GM23338 (cell line): ENCODE data around the gene SLAMF8. TPM values are rescaled to one million over a fixed set of nuclear protein-coding genes. Genes with fewer than 3 reads are reported as not detected.

ENCODE experiments used
- ATAC-seq: fragments of 200-7000 bp; cut with Tn5 transposase; 3 replicates; pipeline ENCODE4 v1.9.1; 2020
- DNase-seq: peaks from one replicate; pipeline ENCODE4 v3.0.0-alpha.2; 2015; ENCODE audit warnings: low spot score
- H2AFZ ChIP-seq: fragments of 200-600 bp; sonication (generic); 2 replicates; pipeline ENCODE4 v1.8.0; 2016; ENCODE audit warnings: antibody characterized with exemption, mild to moderate bottlenecking, moderate library complexity
- H3F3A ChIP-seq: fragments of 200-600 bp; sonication (generic); replicated peaks from 2 replicates; pipeline ENCODE4 v1.8.0; 2017; ENCODE audit warnings: antibody characterized with exemption, mixed run types, low read depth
- H3K27ac ChIP-seq: fragments of 200-600 bp; sonication (generic); 2 replicates; pipeline ENCODE4 v1.6.1; 2016; ENCODE audit warnings: low read depth
- H3K27me3 ChIP-seq: fragments of 200-600 bp; sonication (generic); 2 replicates; pipeline ENCODE4 v1.8.0; 2016; ENCODE audit warnings: mild to moderate bottlenecking, mixed run types, moderate library complexity; ENCODE audit not compliant: insufficient read depth
- H3K36me3 ChIP-seq: fragments of 200-600 bp; sonication (generic); 2 replicates; pipeline ENCODE4 v1.8.0; 2016; ENCODE audit warnings: mild to moderate bottlenecking; ENCODE audit not compliant: insufficient read depth
- H3K4me1 ChIP-seq: fragments of 200-600 bp; sonication (generic); 2 replicates; pipeline ENCODE4 v1.8.0; 2016; ENCODE audit warnings: mild to moderate bottlenecking, moderate library complexity; ENCODE audit not compliant: insufficient read depth
- H3K4me2 ChIP-seq: fragments of 200-600 bp; sonication (generic); 2 replicates; pipeline ENCODE4 v1.7.1; 2017; ENCODE audit warnings: mixed run types
- H3K4me3 ChIP-seq: fragments of 200-600 bp; sonication (generic); 2 replicates; pipeline ENCODE4 v1.6.1; 2016; ENCODE audit warnings: mixed run types
- H3K79me2 ChIP-seq: fragments of 200-600 bp; sonication (generic); replicated peaks from 2 replicates; pipeline ENCODE4 v1.8.0; 2017; ENCODE audit warnings: mild to moderate bottlenecking; ENCODE audit not compliant: insufficient read depth
- H3K9me2 ChIP-seq: fragments of 200-600 bp; sonication (generic); 2 replicates; pipeline ENCODE4 v1.8.0; 2017; ENCODE audit not compliant: insufficient read depth
- H4K20me1 ChIP-seq: fragments of 200-600 bp; sonication (generic); replicated peaks from 2 replicates; pipeline ENCODE4 v1.8.0; 2017; ENCODE audit warnings: mild to moderate bottlenecking; ENCODE audit not compliant: insufficient read depth
- H3K27ac Mint-ChIP-seq: 2 replicates; pipeline ENCODE4 v1.8.0; 2020; ENCODE audit warnings: inconsistent platforms, mild to moderate bottlenecking, moderate library complexity, mixed read lengths
- H3K27me3 Mint-ChIP-seq: 3 replicates; pipeline ENCODE4 v1.8.0; 2022; ENCODE audit warnings: low read depth, mild to moderate bottlenecking, moderate library complexity, mixed read lengths, inconsistent platforms; ENCODE audit not compliant: insufficient read depth, poor library complexity
- H3K36me3 Mint-ChIP-seq: 3 replicates; pipeline ENCODE4 v1.8.0; 2021; ENCODE audit warnings: low read depth, mild to moderate bottlenecking, inconsistent platforms, moderate library complexity, mixed read lengths
- H3K4me1 Mint-ChIP-seq: 3 replicates; pipeline ENCODE4 v1.8.0; 2020; ENCODE audit warnings: mild to moderate bottlenecking, inconsistent platforms, mixed read lengths
- H3K4me3 Mint-ChIP-seq: 3 replicates; pipeline ENCODE4 v1.8.0; 2021; ENCODE audit warnings: moderate library complexity, mild to moderate bottlenecking, inconsistent platforms, mixed read lengths
- H3K9me3 Mint-ChIP-seq: 3 replicates; pipeline ENCODE4 v1.8.0; 2020; ENCODE audit warnings: moderate library complexity, mild to moderate bottlenecking, inconsistent platforms, mixed read lengths
- CREB1 ChIP-seq: fragments of 250-450 bp; sonication (Bioruptor Pico); IDR thresholded peaks from 2 replicates; pipeline ENCODE4 v1.5.0; 2020; ENCODE audit warnings: low read depth, mild to moderate bottlenecking, moderate library complexity
- EZH2 ChIP-seq: fragments of 200-600 bp; sonication (generic); IDR thresholded peaks from one replicate; pipeline ENCODE4 v1.8.0; 2017; ENCODE audit warnings: antibody characterized with exemption, mild to moderate bottlenecking, low read depth; ENCODE audit not compliant: unreplicated experiment
- JUNB ChIP-seq: IDR thresholded peaks from one replicate; pipeline ENCODE4 v1.6.1; 2016; ENCODE audit warnings: antibody characterized with exemption; ENCODE audit not compliant: unreplicated experiment
- NANOG ChIP-seq: IDR thresholded peaks from 2 replicates; pipeline ENCODE4 v1.6.1; 2016; ENCODE audit warnings: antibody characterized with exemption, borderline replicate concordance
- REST ChIP-seq: IDR thresholded peaks from one replicate; pipeline ENCODE4 v1.6.1; 2018; ENCODE audit warnings: antibody characterized with exemption; ENCODE audit not compliant: unreplicated experiment
- STAT1 ChIP-seq: IDR thresholded peaks from one replicate; pipeline ENCODE4 v1.6.1; 2016; ENCODE audit warnings: antibody characterized with exemption; ENCODE audit not compliant: unreplicated experiment
- ZNF114 ChIP-seq: fragments of 250-450 bp; sonication (Bioruptor Pico); IDR thresholded peaks from 2 replicates; pipeline ENCODE4 v1.5.0; 2020; ENCODE audit warnings: mild to moderate bottlenecking, moderate library complexity
- ZNF331 ChIP-seq: fragments of 250-450 bp; sonication (Bioruptor Pico); IDR thresholded peaks from 2 replicates; pipeline ENCODE4 v1.5.0; 2020; ENCODE audit warnings: low read depth, mild to moderate bottlenecking, moderate library complexity
- polyA plus RNA-seq: library from polyadenylated mRNA; unstranded; fragments of >200 nt; fragmentation: Nextera tagmentation; extraction: Ambion mirVana; gene quantifications from 2 replicates; pipeline ENCODE4 v1.2.1, GENCODE V29; 2016
- total RNA-seq: library from RNA; depleted of rRNA; stranded (reverse); fragments of >200 nt; shearing (Covaris generic); gene quantifications from 2 replicates; pipeline ENCODE4 v1.2.3, GENCODE V29; 2014
- TF ChIP-seq, protein P1 (sequence below), 2 experiments: fragments of 200-600 bp in 1 of 2; sonication (generic) in 1 of 2; conservative IDR thresholded peaks; 2 replicates each; pipeline versions ENCODE4 v1.5.1 to v1.6.1; 2016 to 2017; ENCODE audit warnings: antibody characterized with exemption in 2 of 2, low read depth in 2 of 2, mild to moderate bottlenecking in 2 of 2, moderate library complexity in 1 of 2

The SLAMF8 gene
- total and polyA plus RNA-seq, 2 experiments from 2014 or later: not detected

DNA sequence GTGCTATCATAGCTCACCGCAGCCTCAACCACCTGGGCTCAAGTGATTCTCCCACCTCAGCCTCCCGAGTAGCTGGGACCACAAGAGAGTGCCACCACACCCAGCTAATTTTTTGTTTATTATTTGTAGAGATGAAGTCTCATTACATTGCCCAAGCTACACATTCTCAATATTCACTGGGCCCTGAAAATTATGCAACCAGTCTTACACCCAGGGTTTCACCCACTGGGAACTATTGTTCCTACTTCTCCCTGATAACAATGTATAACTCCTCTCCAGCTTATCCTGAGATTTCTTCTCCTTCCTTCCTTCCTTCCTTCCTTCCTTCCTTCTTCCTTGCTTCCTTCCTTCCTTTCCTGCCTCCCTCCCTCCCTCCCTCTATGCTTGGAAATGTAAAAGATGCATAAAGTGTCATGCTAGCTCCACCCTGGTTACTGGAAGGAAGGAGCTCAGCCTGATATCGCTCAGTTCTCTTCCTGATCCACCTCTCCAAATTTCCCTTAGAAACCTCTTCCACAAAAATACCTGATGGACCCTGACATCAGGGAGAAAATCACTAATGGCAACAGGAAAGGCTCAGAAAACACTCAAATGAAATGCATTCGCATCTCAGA, 47.0 kb downstream of the SLAMF8 start (continued):
- TF ChIP-seq REST (no peak), NANOG (no peak)

DNA sequence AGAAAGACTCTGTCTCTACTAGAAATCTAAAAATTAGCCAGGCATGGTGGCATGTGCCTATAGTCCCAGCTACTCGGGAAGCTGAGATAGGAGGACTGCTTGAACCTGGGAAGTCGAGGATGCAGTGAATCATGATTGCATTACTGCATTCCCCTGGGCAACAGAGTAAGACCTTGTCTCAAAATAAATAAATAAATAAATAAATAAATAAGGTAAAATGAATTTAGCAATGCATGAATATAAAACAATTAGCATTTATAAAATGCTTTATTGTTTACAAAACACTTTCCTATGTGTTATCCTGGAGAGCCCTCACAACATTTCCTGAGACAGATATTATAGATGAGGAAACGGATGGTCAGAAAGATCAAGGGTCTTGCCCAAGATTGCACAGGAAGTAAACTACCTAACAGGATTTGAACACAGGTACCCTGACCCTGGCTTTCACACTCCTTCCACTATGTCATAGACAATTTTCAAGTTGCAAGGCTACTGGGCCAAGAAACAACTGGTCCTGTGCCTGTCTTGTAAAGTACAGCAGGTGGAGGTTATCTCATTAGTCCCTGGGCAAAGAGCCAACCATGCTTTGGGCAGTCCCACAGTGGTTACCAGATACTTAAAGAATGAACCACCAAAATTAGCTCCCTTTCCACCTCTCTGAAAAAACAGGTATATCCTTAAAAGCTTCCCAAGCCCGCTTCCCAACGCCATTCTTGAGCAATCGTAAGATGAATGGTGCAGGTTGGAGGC, 51.2 kb downstream of the SLAMF8 start:
- H3K27me3 Mint-ChIP-seq: peaks cover 3% of the 10 kb centered on the region
- ATAC-seq (no peak), DNase-seq (no peak)
- Histone ChIP-seq H4K20me1 (no peaks in the 10 kb centered on the region), H3K27ac (no peak overlapping the region), H3K27me3 (no peaks in the 10 kb centered on the region), H3K9me2 (no peaks in the 10 kb centered on the region; the same call in 1 of the 2 replicates), H3K4me1 (peaks cover 5% of the 10 kb centered on the region; the same call in 1 of the 2 replicates), H3K4me3 (no peak overlapping the region), H3F3A (no peaks in the 10 kb centered on the region), H3K36me3 (no peaks in the 10 kb centered on the region), H3K4me2 (no peak overlapping the region), H2AFZ (no peak overlapping the region), H3K79me2 (no peaks in the 10 kb centered on the region)
- H3K4me3 Mint-ChIP-seq: no peak overlapping the region
- H3K27ac Mint-ChIP-seq: no peak overlapping the region
- H3K9me3 Mint-ChIP-seq: no peaks in the 10 kb centered on the region
- H3K36me3 Mint-ChIP-seq: no peaks in the 10 kb centered on the region
- H3K4me1 Mint-ChIP-seq: no peaks in the 10 kb centered on the region
- TF ChIP-seq NANOG (no peak), EZH2 (no peak), CREB1 (CRISPR knock-in tag) (no peak), JUNB (no peak), ZNF114 (no peak), ZNF331 (CRISPR knock-in tag) (no peak), STAT1 (no peak)
- TF ChIP-seq, protein P1, sequence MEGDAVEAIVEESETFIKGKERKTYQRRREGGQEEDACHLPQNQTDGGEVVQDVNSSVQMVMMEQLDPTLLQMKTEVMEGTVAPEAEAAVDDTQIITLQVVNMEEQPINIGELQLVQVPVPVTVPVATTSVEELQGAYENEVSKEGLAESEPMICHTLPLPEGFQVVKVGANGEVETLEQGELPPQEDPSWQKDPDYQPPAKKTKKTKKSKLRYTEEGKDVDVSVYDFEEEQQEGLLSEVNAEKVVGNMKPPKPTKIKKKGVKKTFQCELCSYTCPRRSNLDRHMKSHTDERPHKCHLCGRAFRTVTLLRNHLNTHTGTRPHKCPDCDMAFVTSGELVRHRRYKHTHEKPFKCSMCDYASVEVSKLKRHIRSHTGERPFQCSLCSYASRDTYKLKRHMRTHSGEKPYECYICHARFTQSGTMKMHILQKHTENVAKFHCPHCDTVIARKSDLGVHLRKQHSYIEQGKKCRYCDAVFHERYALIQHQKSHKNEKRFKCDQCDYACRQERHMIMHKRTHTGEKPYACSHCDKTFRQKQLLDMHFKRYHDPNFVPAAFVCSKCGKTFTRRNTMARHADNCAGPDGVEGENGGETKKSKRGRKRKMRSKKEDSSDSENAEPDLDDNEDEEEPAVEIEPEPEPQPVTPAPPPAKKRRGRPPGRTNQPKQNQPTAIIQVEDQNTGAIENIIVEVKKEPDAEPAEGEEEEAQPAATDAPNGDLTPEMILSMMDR (conservative IDR thresholded peaks at IDR 0.05; ENCODE audit: low read depth in 2 of 2): no peak
